ENCODE results near the gene ACTR8.

The ACTR8 gene

GRCh38 chr3:53834429-53835095 lies 47.4 kb downstream of the ACTR8 start:
- DNase-seq (ENCODE audit: low read depth), result no peak

GRCh38 chr3:53833700-53834099 lies 48.3 kb downstream of the ACTR8 start:
- DNase-seq (ENCODE audit: low read depth), result no peak

DNA sequence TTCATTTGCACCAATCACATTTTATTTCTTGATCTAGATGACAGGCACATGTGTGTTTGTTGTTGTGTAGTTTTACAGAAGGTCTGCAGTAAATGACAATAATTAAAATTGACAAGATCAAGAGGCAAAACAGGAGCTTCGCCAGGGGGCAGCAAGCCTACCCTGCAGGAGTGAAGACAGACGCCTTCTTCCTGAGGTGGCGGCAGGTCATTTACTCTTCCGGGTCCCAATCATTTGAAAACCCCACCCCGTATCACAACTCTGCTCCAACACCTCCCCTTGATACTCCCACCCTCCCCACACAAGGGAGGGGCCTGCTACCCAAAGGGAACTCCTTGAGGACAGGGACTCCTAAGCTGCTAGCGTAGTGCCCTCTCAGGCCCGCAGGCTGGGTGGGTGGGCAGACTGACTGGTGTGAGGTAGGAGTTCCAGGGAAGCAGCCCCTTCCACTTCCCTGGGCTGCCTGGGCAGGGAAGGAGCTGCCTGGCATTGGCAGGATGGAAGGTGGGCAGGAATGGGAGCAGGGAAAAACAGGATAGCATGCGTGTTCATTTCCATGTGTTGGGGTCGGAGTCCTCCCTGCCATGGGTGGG lies 48.8 kb downstream of the ACTR8 start:
- no peak for DNase-seq (ENCODE audit: low read depth)

- DNase-seq (ENCODE audit: low read depth), result no peak
These were observed 51.0 kb downstream of the ACTR8 start for GRCh38 chr3:53830944-53831343.

DNA sequence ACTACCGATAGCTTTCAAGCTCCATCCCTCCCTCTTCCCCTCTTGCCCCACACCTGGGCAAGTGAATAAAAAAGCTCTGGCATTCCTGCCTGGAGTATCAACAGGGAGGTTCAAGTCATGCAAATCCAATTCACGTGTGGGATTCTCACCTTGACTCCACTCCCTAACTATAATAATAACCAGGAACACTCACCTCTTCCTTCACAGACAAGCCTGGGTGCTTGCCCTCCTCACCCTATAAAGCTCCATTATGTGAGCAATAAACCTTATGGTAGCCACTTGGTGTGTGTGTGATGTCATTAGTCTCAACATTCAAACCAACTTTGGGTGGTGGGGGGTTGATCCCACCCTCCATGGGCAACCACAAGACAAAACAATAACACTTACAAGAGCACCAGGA lies 52.3 kb downstream of the ACTR8 start:
- no peak for DNase-seq (ENCODE audit: low read depth)

- DNase-seq (ENCODE audit: low read depth), result no peak
These were observed 53.4 kb downstream of the ACTR8 start for GRCh38 chr3:53828581-53828980.

GRCh38 chr3:53826048-53826447 lies 55.9 kb downstream of the ACTR8 start:
- DNase-seq (ENCODE audit: low read depth), result no peak

GRCh38 chr3:53824795-53825194 lies 57.2 kb downstream of the ACTR8 start:
- no peak for DNase-seq (ENCODE audit: low read depth)

DNA sequence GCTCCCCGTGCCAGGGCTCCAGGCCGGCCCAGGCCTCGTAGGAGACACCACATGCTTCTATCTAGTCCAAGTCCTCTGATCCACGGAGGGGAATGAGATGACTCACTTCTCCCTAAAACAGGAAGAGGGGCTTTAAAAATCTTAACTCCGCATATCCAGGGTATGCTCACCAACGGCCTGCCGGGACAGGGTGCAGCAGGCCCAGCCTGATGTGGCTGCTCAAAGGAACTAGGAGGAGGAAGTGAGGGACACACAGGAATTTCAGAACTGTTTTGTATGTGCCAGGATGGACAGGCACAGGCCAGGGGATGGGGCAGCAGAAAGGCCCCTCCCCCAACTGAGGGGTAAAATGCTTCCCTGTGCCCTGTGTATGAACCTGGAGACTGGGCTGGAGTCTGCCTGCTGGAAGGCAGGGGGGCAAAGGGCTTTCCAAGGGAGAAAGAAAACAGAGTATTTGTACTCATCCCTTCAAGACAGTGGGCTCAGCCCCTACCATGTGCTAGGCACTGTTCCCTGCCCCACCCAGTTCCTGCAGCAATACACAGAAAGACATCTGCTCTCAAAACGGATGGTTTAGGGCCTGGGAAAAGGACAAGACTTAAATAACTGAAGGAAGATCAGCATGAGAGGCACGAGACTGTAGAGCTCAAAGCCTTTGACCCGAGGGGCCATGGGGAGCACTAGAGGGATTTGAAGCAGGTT lies 57.8 kb downstream of the ACTR8 start:
- no peak for DNase-seq (ENCODE audit: low read depth)

DNA sequence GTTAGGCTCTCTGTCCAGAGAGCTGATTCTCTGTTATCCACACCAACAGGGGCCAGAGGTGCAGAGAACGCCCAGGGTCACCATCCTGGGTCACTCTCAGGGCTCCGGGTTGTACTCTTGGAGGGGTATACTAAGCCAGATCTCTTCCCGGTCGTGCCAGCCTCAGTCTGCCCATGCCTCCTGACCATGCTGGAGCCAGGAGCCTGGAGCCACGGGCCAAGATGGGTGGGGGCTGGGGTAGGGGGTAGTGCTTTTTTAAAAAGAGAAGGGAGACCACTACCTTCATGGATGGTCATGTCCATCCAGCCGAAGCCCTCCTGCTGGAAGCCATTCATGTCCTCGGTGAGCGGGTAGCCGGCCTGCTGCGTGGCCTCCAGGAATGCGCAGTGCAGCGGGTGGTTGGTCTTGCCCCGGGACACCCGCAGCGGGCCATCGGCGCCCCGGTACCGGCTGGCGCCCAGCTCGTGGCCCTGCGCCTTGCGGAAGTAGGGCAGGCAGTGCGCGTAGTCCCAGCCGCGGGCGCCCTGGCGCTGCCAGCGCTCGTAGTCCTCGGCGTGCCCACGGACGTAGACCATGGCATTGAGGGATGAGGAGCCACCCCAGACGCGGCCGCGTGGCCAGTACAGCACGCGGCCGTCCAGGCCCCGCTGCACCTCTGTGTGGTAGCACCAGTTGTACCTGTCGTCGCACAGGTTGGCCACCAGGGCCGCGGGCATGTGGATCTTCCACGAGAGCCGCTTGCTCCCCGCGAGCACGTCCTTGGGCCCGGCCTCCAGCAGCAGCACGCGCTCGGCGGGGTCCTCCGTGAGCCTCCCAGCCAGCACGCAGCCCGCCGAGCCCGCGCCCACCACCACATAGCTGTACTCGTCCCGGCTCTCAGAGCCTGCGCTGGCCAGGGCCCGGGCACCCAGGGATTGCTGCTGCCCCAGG lies 58.7 kb downstream of the ACTR8 start:
- no peak for DNase-seq (ENCODE audit: low read depth)

GRCh38 chr3:53822331-53822741 lies 59.6 kb downstream of the ACTR8 start:
- no peak for DNase-seq (ENCODE audit: low read depth)

DNA sequence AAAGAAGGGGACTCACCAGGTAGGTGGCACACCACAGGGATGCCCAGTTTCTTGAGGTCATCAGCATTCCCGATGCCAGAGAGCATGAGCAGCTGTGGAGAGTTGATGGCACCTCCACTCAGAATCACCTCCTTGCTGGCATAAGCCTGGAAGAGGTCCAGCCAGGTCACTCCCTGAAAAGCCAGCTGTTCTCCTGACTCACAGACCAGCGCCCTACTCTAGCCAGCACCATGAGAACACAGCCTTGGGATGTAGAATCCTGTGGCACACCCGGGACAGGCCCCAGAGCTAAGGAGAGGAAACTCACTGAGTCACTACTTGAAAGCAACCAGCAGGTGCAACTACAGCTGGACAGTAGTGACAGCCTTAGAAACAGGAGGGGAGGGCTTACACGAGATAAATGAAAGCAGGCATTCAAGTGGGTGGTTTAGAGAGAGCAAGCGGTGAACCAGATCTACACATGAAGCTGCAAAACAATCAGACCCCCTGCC lies 60.3 kb downstream of the ACTR8 start:
- DNase-seq (ENCODE audit: low read depth), result no peak

- DNase-seq (ENCODE audit: low read depth), result no peak
These were observed 61.0 kb downstream of the ACTR8 start for GRCh38 chr3:53820756-53821580.

GRCh38 chr3:53820084-53820483 lies 61.9 kb downstream of the ACTR8 start:
- no peak for DNase-seq (ENCODE audit: low read depth)

- no peak for DNase-seq (ENCODE audit: low read depth)
These were observed 62.6 kb downstream of the ACTR8 start for GRCh38 chr3:53819163-53819868.

DNA sequence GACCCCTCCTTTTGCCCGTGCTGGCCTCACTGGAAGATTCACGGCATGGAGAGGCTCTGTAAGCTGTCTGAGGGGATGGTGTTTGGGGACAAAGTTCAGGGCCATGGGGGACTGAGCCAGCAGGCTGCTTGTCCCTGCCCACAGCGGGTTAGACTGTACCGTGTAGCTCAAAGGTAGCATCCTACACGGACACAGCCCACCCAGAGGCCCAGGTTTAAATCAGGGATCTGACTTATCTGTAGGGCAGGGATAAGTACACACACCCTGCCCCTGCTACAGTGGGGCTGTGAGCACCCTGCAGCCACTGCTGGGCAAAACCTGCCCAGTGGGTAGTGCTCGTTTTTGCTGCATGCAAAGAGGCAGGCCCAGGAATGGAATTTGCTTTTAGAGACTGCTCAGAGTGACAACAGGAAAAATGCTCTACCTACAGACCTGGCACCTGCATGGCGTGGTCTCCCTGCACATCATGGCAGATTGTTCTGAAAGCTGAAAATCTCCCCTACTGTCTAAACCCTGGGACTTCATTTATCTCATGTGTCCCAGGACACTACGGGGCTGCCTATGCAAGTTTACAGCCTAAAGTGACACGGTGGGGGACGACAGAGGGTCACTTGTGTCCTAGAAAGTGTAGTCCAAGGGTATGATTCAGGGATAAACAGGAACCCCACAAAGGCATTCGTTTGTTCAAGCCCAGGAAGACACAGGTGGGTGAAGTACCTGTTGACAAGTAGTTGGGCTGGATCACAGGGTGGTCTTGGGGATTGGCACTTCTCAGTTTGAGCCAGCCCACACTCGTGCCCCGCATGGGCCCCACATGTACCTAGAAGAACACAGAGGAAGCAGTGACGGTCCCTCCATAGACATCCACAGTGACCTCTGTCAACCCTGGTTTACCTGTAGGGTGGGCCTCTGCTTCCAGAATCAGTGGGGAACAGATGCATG lies 63.5 kb downstream of the ACTR8 start:
- DNase-seq (ENCODE audit: low read depth), result no peak

GRCh38 chr3:53817809-53818208 lies 64.1 kb downstream of the ACTR8 start:
- DNase-seq (ENCODE audit: low read depth), result no peak

GRCh38 chr3:53817211-53817610 lies 64.7 kb downstream of the ACTR8 start:
- no peak for DNase-seq (ENCODE audit: low read depth)

All from stimulated activated CD8-positive, alpha-beta memory T cell treated with anti-CD3 and anti-CD28 coated beads, Interleukin-15, amount 100 ng/mL, for 1 hour (primary cell).